GM12891 (cell line): Measurements from ENCODE around the gene HIC1.

ENCODE experiments used
- PAX5 ChIP-seq: IDR thresholded peaks from 2 replicates; pipeline ENCODE4 v1.6.1; 2011; ENCODE audit warnings: low read length, moderate library complexity, mild to moderate bottlenecking; ENCODE audit not compliant: insufficient read depth, severe bottlenecking
- POLR2A ChIP-seq: IDR thresholded peaks from 2 replicates; pipeline ENCODE4 v1.6.1; 2011; ENCODE audit warnings: low read depth, low read length, control low read depth
- POLR2AphosphoS5 ChIP-seq: IDR thresholded peaks from 2 replicates; pipeline ENCODE4 v1.6.1; 2011; ENCODE audit warnings: low read depth, low read length, control low read depth
- POU2F2 ChIP-seq: IDR thresholded peaks from 2 replicates; pipeline ENCODE4 v1.6.1; 2011; ENCODE audit warnings: low read depth, mild to moderate bottlenecking, control low read depth, low read length, moderate library complexity
- SPI1 ChIP-seq: IDR thresholded peaks from 2 replicates; pipeline ENCODE4 v1.6.1; 2011; ENCODE audit warnings: low read depth, low read length, control low read depth
- TAF1 ChIP-seq: IDR thresholded peaks from 2 replicates; pipeline ENCODE4 v1.6.1; 2011; ENCODE audit warnings: low read depth, low read length, control low read depth

GRCh38 chr17:2064147-2064489 is 9.2 kb downstream of the HIC1 start:
- TF ChIP-seq POLR2A (no peak), TAF1 (no peak), POLR2AphosphoS5 (no peak), PAX5 (no peak), SPI1 (no peak), POU2F2 (no peak; the same call in 1 of the 2 replicates)
